Activated CD8-positive, alpha-beta memory T cell treated with anti-CD3 and anti-CD28 coated beads, Interleukin-2, amount 50 U/mL, for 48 hours (primary cell): ENCODE results near the gene ZNF683.
"Not testable (repeated sequence)": the region's sequence is repeated elsewhere in the genome, so short reads cannot be mapped to it uniquely, and the experiment has no call there.

Experiments
- DNase-seq: peaks from one replicate; pipeline ENCODE4 v3.0.0-alpha.2; 2020

The ZNF683 gene

DNA sequence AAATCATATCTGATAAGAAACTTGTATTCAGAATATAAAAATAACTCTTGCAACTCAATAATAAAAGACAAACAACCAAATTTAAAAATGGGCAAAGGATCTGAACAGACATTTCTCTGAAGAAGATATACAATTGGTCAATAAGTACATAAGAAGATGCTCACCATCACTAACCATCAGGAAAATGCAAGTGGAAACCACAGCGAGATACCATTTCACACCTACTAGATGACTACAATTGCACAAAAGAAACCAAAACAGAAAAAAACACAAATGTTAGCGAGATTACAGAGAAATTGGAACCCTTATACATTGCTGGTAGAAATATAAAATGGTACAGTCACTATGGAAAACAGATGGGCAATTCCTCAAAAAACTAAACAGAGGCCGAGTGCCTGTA is 11.5 kb upstream of the ZNF683 start:
- no peak for DNase-seq

DNA sequence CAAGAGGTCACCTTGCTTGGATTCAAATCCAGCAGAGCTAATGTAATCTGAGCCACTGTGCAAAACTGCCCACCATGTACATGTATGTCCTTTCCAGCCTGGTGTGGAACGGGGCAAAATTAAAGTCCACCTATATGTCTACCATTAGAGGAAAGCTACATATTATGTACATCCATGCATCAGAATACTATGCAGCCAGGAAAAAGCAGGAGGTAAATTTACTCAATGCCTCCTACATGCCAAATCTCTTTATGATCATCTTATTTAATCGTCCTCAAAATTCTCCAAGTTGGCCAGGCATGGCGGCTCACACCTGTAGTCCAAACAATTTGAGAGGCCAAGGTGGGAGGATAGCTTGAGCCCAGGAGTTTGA is 6.3 kb upstream of the ZNF683 start:
- DNase-seq, result no peak

DNA sequence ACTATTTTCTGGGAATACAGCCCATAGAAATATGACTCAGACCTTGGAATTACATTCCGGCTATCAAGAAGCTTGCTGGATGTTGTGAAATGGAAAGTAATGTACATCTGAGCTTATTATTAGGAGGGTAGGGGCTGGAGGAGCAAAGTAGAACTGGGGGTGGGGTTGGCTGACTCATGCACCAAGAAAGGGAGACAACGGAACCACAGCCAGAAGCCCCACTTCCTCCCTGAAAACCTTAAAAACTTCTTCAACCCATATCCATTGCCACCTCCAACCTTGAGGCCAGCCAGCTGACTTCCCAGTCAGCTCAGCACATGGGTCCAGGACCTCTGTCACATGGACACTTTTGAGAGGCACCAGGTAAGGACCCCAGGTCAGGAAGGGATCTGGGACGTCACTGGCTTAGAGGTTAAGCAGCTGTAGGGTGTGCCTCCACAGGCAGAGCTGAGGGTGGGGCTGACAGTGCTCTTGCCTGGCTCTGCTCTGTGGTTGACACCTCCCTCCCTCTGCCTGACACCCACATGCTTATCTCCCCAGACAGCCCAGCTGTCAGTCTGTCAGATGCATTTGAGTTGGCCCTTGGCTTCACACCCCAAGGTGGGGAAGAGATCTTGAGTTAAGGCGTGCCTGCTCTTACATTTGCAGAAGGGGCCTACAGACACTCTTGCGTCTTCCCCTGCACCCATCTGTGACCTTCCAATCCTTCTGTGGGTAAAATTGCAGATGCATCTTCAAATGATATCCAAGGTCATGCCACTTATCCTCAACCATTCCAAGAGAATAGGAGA is 5.7 kb upstream of the ZNF683 start:
- peak; percentile 82 for DNase-seq

DNA sequence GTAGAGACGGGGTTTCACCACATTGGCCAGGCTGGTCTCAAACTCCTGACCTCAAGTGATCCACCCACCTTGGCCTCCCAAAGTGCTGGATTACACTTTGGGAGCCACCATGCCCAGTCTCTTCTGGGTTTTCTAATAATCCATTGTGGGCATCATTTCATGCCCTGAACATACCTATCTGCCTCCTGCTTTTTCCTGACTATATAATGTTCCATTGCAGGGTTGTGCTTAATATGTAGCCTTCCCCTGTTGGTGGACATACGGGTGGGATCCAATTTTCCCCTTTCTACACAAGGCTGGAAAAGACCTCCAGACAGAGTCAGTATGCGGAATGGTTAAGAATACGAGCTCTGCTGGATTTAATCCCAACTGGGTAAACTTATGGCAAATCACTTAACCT is 3.5 kb upstream of the ZNF683 start:
- no peak for DNase-seq

DNA sequence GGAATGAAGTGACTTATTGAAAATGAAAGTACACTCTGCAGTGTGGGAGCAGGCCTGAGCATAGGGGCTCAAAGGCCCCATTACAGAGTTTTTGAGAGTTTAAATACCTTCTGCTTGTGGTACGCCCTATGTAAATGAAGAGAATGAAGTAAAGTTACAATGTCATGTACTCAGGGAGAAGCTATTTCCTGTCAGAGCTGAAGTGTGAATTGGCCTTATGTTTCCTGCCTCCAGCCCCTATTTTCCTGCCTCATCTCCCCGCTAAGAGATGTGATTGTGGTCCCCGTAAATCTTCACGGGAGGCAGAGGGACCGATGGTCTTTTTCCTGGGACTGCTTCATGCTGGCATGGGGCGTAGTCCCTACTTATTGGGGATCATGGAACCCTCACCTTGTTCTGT is 2.5 kb upstream of the ZNF683 start:
- DNase-seq, result no peak

DNA sequence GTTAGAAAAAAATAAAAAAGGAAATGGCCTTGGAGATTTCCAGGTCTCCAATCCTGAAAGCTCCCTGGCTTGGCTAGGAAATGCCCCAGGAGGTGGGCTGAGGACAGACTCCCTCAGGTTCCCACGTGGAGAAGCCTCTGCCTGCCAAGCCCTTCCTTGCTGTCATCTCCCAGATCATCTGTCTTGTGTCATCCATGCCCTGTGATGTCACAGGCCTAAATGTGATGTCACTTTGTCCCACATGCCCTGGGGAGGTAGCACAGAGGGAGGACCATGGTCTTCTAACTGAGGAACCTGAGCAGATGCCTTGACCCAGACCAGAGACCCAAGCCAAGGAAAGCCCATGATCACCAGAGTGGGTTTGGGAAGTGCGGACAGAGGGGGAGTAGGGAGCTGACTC is 1.8 kb upstream of the ZNF683 start:
- not testable (repeated sequence) for DNase-seq

DNA sequence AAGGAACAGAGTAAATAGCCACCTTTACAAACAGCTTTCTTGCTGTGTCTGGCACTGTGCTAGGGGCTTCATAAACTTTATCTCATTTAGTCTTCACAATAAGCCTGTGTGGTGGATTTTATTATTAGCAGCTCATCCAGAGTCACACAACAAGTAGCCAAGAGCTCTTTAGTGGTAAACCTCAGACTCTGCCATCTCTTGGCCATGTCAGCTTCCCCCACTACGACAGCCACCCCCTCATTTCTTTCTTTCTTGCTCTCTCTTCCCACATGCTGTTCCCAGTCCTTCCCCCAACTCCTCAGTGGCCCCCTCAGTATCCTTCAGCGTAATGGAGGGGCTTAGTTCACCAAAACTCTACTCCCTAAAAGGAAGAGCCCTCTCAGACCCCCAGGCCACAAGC is 1.2 kb upstream of the ZNF683 start:
- no peak for DNase-seq

DNA sequence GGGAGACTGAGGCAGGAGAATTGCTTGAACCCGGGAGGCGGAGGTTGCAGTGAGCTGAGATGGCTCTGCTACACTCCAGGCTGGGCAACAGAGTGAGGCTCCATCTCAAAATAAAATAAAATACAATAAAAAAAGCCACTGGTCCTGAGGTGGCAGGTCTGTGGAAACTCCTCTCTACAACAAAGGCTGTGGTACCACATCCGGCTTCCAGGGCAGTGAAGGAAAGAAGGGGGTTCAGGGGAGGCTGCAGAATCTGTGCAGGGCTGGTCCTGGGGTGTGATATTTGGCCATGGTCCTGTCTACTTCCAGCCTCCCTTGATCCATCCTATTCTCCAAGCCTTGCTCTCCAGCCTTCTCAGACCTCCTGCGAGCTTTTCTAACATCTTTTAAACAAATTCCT is 731 bp upstream of the ZNF683 start:
- no peak for DNase-seq

DNA sequence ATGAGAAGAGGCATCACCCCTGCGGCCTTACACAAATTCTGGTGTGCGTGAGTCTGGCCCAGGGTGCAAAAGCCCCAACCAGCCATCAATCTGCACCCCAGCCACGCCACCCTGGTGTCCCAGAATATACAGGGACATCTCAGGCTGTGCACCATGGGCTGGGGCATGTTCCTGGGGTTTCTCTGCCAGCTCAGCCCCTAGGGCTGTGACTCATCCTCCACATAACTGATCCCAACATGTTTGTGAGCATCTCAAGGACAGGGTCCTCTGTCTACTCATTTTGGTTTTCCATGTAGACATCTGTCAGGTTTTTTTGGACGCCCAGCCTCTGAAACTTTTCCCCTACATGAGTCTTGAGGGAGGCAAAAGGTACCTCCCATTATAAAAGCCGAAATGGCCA is 511 bp downstream of the ZNF683 start:
- DNase-seq, result no peak

DNA sequence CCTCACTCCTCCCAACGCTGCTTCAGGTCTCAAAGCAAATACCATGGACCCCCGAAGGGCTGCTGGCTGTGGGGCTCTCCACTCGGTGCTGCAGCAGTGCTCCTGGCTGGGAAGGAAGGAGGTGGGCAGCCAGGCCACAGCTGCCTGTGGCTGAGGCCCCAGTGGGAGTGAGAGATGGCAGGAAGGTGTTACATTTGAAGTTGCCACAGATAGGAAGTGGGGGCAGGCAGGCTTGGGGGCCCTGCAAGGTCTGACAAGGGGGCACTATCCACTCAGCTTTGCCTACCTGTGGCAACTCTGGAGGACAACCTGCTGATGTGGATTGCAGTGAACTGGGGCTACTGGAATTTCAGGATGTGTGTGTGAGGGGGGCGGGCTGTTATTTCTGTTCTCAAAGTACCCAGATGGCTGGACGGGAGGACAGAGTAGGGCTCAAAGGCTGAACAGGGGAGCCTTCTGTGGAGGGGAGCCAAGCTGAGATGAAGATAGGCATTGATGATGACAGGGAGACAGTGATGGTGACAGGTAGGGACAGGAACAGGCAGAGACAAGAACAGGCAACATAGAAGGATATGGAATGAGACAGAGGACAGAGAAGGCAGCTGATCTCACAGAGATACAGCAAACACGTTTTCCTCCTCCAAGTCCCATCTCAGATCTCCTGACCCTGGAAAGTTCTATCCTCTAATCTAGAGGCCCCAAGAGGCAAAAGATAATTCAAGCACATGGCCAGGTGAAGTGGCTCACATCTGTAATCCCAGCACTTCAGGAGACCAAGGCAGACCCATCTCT is 1.8 kb downstream of the ZNF683 start:
- DNase-seq, result no peak

DNA sequence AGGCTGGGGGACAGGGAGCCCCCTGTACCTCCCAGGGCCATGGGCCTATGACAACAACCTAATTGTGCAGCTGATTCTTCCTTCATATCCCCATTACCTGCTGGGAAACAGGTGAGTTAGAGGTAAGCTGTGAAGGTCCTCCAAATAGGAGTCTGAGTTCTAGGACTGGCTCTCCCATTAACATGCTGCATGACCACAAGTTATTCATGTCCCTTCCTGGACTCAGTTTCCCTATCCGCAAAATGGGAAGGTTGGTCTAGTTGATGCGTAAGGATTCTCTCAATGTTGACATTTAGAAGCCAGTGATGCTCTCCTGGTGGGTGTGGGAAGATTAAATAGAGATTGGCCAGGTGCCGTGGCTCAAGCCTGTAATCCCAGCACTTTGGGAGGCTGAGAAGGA is 4.1 kb downstream of the ZNF683 start:
- no peak for DNase-seq

DNA sequence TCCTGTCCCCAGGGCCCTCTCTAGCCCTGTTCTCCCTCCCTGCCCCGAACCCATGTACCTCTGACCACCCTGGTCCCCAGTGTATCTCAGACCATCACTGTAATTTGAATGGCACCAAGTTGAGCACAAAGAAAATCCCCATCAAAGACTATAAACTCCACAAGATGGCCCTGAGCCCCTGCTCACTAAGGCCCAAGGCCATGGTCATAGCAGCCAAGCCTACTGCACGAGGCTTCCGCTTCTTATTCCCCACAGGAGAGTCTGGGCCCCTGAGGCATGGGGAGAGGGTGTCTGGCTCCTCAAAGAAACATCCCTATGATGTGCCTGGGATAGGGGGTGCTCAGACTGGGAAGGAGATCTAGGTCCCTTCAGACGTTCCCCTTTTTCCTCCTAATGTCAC is 4.5 kb downstream of the ZNF683 start:
- no peak for DNase-seq

DNA sequence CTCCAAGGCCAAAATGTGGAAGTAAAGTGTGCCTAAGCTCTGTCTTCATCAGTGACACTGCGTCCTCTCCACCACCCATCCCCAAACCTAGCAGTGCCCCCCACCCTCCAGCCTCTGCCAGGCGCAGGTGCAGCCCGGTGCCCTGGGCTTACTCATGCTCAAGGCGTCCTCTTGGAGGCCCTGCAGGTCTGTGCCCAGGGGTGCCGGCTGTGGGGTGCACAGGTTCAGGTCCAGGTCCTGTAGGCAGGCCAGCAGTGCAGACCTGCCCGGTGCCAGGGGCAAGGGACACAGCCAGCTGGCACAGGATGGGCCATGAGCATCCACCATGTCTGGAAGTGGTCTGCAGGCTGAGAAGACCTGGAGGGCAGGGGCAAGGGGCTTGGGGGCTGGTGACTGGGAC is 5.1 kb downstream of the ZNF683 start:
- no peak for DNase-seq

DNA sequence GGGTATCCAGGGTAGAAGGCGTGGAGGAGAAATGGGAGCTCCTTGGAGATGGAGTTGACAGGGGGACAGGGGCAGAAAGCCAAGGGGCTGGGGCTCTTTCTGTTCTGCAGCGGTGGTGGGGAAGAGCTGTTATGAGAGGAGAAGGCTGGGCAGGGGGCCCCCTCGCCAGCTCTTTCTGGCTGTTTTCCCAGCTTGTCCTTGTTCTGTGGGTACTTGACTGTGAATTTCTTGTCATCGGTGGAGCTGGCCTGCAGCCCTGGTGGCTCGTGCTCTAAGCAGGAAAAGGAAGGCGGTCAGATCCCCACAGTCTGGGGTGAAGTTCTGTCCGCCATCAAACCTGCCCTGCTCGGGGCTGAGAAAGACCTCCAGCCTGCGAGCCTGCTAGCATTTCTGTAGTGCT is 7.6 kb downstream of the ZNF683 start:
- DNase-seq, result no peak

DNA sequence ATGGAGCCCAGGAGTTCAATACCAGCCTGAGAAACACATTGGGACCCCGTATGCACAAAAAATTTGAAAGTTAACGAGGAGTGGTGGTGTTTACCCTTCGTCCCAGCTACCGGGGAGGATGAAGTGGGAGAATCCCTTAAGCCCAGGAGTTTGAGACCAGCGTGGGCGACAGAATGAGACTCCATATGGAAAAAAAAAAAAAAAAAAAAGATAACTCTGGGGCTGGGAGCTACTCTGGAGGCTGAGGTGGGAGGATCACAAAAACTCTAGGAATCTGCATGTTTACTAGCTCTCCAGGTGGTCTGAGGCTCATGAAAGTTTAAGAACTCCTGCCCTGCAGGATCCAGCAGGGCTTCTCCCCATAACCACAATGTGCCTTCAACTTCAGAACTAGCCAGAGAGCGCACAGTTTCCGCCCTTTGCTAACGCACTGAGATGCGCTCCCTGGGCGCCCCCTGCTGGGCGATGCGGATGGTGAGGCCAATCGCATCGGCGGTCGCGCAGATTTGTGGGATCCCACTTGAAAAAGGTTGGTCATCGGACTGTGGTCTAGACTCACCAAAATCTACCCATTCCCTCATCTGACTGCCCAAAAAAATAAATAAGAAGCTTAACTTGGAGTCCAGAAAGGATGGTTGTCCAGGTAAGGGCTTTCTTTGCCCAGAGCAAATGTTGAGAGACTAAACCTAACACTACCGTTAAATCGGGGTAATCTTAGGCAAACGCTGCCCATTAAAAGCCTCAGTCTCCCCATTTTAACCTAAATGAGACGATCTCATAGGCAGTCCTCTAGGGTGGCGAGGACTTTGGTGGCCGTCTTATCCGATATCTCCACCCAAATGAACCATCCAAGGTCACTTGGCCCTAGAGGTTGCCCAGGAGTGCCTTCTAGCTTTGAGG is 8.8 kb downstream of the ZNF683 start:
- peak; percentile 97 for DNase-seq

DNA sequence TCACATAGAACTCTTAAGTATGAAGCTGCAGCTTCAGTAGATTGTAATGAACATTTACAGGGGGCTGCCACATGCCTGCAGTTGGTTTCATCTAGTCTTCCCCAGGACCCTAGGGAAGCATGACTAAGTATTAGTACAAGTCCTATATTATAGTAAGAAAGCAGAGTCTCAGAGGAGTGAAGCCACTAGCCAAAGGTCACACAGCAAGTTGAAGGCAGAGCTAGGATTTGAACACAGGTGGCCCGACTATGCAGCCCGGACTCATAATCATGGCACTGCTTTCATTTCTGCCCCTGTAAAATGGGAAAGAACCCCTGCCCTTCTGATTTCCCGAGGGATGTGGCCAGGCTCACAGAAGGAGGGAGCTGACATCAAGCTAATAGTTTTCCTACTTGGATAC is 10.2 kb downstream of the ZNF683 start:
- no peak for DNase-seq

DNA sequence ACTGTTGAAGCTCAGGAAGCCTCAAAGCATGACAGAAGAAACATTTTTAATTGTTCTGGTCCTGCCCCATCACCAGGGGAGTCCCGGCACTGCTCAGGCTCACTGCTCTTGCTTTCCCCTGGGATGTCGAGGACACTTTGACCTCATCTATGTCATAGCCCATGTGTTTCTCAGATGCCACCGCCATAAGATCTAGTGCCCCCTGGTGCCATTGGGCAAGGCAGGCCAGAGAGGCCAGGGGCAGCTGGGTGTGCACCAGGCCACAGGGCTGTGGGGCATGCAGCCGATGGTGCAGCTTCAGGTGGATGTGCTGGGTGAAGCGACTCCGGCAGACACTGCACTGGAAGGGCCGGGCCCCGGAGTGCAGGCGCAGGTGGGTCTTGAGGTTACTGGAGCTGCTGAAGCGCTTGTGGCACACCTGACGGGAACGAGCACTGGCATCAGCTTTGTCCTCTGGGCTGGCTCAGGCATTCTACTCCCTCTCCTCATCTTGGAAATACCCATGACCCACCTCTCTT is 10.9 kb downstream of the ZNF683 start:
- no peak for DNase-seq

DNA sequence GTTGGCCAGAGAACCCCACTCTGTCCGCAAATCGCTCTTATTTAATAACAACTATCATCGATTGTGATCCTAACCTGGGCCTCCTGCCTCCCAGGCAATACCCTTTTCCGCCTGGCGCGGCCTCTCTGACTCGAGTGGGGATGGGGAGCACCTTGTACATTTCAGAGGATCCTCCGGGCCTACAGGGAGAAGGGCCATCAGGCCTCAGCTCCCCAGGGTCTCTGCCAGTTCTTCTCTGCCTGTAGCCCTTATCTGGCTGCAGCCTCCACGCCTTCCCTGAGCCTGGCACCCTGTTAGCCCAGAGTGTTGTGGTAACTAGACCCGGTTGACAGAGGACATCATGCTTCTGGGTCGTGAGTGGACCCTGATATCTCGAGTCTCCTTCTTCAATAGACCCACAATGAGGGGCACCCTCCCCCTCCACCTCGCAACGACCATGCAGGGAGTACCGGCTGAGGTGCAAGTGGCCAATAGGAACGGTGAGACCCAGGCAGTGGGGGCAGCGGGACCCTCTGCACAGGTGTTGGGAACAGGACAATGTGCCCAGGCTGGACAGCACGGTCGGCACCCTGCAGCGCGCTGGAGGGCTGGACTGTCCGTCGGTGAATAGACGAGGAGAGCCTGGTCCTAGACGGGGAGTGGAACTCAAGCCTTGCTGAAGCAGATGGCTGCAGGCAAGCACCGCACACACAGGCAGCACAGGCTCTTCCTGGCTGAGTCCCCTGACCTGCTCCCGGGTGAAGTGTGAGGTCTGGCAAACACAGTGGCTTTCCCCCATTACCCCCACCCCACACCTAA is 11.5 kb downstream of the ZNF683 start:
- no peak for DNase-seq

DNA sequence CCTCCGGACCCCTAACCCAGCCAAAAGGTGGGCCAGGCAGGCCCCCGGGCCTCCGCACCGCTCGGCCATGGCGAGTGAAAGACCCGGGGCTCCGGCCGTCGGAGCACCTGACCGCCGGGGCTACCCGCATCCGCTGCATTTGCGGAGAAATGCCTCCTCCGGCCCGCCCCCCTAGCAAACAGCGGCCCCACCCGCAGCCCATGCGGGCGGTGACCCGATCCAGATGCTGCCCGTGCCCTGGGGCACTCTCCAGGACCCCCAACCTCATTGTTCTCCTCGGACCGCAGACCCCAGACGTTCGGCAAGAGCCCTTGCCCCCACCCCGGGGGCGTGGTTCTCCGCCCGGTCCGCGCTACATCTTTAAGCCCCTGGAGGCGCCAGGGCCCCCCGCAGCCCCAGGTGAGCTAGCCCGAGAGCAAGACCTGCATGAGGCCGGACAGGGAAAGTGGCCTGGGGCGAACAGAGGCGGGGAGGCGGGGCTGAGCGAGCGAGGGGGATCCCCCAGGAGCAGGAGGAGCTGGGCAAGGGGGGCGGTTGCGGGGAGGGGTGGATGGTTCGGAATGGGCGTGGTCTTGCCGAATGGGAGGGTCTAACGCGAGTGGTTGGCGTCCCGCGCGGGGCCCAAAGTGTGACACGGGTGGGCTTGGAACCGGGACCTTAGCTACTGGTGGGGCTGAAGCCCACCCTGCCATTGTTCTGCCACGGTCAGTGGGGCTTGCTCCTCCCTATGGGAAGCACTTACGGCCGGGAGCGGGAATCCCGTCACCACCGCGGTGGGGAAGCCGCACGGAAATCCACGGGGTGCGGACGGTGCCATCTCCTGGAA is 12.4 kb downstream of the ZNF683 start:
- peak; percentile 80 for DNase-seq

DNA sequence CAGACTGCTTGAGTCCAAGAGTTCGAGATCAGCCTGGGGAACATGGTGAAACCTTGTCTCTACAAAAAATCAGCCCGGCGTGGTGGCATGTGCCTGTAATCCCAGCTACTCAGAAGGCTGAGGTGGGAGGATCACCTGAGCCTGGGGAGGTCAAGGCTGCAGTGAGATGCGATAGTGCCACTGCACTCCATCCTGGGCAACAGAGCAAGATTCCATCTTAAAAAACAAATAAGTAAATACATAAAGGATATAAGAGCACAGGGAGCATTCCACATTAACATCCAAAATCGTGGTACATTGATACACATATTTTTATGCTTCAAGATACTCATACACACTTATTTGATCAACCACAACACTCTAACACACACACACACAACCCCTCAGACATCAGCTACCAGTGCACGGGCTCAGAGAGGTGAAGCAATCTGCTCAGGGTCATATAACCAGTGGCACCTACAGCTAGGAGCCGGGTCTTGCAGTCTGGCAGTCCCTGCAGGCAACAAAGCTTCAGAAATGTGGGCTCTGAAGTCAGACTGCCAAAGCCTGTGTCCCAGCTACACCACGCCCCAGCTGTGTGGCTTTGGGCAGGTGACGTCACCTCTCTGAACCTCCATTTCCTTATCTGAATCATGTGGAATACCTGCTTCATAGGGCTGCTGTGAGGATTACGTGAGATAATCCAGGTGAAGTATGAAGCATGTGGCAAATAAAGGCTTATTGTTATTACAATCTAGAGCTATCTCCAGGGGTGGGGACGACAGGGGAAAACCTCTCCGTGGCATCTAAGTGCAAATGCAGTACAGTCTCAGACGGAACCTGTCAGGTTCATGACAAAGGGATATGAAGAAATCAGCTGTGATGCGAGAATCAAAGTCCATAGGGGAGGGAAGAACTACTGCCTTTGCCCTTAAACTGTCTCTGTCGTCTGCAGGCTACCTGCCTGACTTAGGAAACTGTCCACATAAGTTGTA is 13.9 kb downstream of the ZNF683 start:
- DNase-seq, result peak; percentile 80
